H1 (cell line): Measurements from ENCODE around the gene PTPRR. TPM values are rescaled to one million over a fixed set of nuclear protein-coding genes. Genes with fewer than 3 reads are reported as not detected.

Experiments
- CTCF ChIA-PET: fragments of 300-600 bp; sonication (Branson Sonifier 250); formaldehyde crosslinking; loops from one replicate; lab custom pipeline; 2021; ENCODE audit not compliant: partially characterized antibody; lab: Charles Lee
- POLR2A ChIA-PET: fragments of 300-600 bp; sonication (Branson Sonifier 250); formaldehyde crosslinking; loops from one replicate; lab custom pipeline; 2021; ENCODE audit warnings: inconsistent platforms; ENCODE audit not compliant: partially characterized antibody; lab: Charles Lee
- DNase-seq, 2 experiments: peaks; one replicate each; pipeline versions ENCODE4 v3.0.0 to v3.0.0-alpha.2; 2010 to 2022; ENCODE audit warnings: low spot score in 2 of 2, low read depth in 1 of 2, mixed read lengths in 1 of 2
- FAIRE-seq: peaks from 2 replicates; lab custom pipeline; 2011; peaks lifted over from hg19 to GRCh38; lab: Jason Lieb, UNC
- H2AFZ ChIP-seq: 2 replicates; pipeline ENCODE4 v1.8.1; 2012; ENCODE audit warnings: low read length, inconsistent platforms
- H2AK5ac ChIP-seq: 2 replicates; pipeline ENCODE4 v1.6.1; 2013; ENCODE audit warnings: low read depth, low read length
- H2BK120ac ChIP-seq: replicated peaks from 2 replicates; pipeline ENCODE3; 2013; ENCODE audit warnings: low read depth, low read length, inconsistent platforms
- H2BK12ac ChIP-seq: 2 replicates; pipeline ENCODE4 v1.6.1; 2013; ENCODE audit warnings: low read depth, low read length
- H2BK15ac ChIP-seq: 2 replicates; pipeline ENCODE4 v1.6.1; 2013; ENCODE audit warnings: low read length
- H2BK20ac ChIP-seq: 2 replicates; pipeline ENCODE4 v1.6.1; 2013; ENCODE audit warnings: low read length
- H2BK5ac ChIP-seq: 2 replicates; pipeline ENCODE4 v1.6.1; 2013; ENCODE audit warnings: low read depth, low read length
- H3K14ac ChIP-seq: 2 replicates; pipeline ENCODE4 v1.6.1; 2013; ENCODE audit warnings: inconsistent platforms; ENCODE audit not compliant: insufficient read length
- H3K18ac ChIP-seq: 2 replicates; pipeline ENCODE4 v1.6.1; 2013; ENCODE audit warnings: low read length; ENCODE audit errors: extremely low read depth
- H3K23ac ChIP-seq: 2 replicates; pipeline ENCODE4 v1.6.1; 2013; ENCODE audit warnings: inconsistent platforms; ENCODE audit not compliant: insufficient read length
- H3K23me2 ChIP-seq: 2 replicates; pipeline ENCODE4 v1.6.1; 2013; ENCODE audit warnings: low read depth, low read length
- H3K27ac ChIP-seq: 2 replicates; pipeline ENCODE4 v1.6.1; 2011; ENCODE audit warnings: low read depth, low read length, inconsistent platforms
- H3K27me3 ChIP-seq, 4 experiments: replicated peaks in 1 of 4; 1 replicate in 1 of 4; 2 replicates in 3 of 4; pipeline versions ENCODE4 v1.6.1 to v1.8.1; 2011 to 2013; ENCODE audit warnings: low read length in 3 of 4, mild to moderate bottlenecking in 3 of 4, inconsistent platforms in 2 of 4, mixed read lengths in 2 of 4, moderate library complexity in 1 of 4; ENCODE audit not compliant: control insufficient read depth in 3 of 4, insufficient read depth in 3 of 4; ENCODE audit errors: extremely low read depth in 1 of 4
- H3K36me3 ChIP-seq, 4 experiments: 2 replicates each; pipeline versions ENCODE4 v1.6.1 to v1.8.1; 2011 to 2013; ENCODE audit warnings: mild to moderate bottlenecking in 4 of 4, low read length in 3 of 4, moderate library complexity in 2 of 4, control low read depth in 1 of 4, inconsistent platforms in 1 of 4; ENCODE audit not compliant: insufficient read depth in 4 of 4, control insufficient read depth in 2 of 4
- H3K4ac ChIP-seq: replicated peaks from 2 replicates; pipeline ENCODE3; 2013; ENCODE audit warnings: low read length, low read depth, mixed read lengths, inconsistent platforms; ENCODE audit not compliant: insufficient read length
- H3K4me1 ChIP-seq, 4 experiments: replicated peaks in 1 of 4; 1 replicate in 1 of 4; 2 replicates in 3 of 4; pipeline versions ENCODE4 v1.6.1 to v1.8.1; 2011 to 2013; ENCODE audit warnings: low read length in 3 of 4, inconsistent platforms in 2 of 4, mixed read lengths in 1 of 4; ENCODE audit not compliant: insufficient read depth in 4 of 4, control insufficient read depth in 3 of 4
- H3K4me2 ChIP-seq, 2 experiments: 2 replicates each; pipeline versions ENCODE4 v1.6.1 to v1.8.1; 2011 to 2013; ENCODE audit warnings: low read depth in 2 of 2, low read length in 2 of 2, control low read depth in 1 of 2, inconsistent platforms in 1 of 2, mild to moderate bottlenecking in 1 of 2; ENCODE audit not compliant: insufficient read depth in 1 of 2
- H3K4me3 ChIP-seq, 4 experiments: fragments of 200-600, 300-600 bp in 1 of 4; sonication (generic), shearing (Covaris generic), sonication (Bioruptor Twin) in 1 of 4; 2 replicates each; pipeline versions ENCODE4 v1.5.1 to v1.8.1; 2011 to 2016; ENCODE audit warnings: low read length in 4 of 4, low read depth in 3 of 4, control low read depth in 2 of 4, inconsistent platforms in 2 of 4, mild to moderate bottlenecking in 2 of 4, mixed read lengths in 1 of 4, moderate library complexity in 1 of 4; ENCODE audit not compliant: insufficient read depth in 2 of 4; ENCODE audit errors: extremely low read depth in 1 of 4
- H3K56ac ChIP-seq: replicated peaks from 2 replicates; pipeline ENCODE3; 2013; ENCODE audit warnings: low read depth, mild to moderate bottlenecking, mixed read lengths, low read length, inconsistent platforms; ENCODE audit not compliant: insufficient read length
- H3K79me1 ChIP-seq: 2 replicates; pipeline ENCODE4 v1.6.1; 2013; ENCODE audit warnings: low read depth, low read length, control low read depth
- H3K79me2 ChIP-seq, 2 experiments: 2 replicates each; pipeline versions ENCODE4 v1.6.1 to v1.8.1; 2012 to 2013; ENCODE audit warnings: low read length in 2 of 2, mild to moderate bottlenecking in 2 of 2, inconsistent platforms in 1 of 2; ENCODE audit not compliant: insufficient read depth in 2 of 2, control insufficient read depth in 1 of 2
- H3K9ac ChIP-seq, 4 experiments: replicated peaks in 1 of 4; 1 replicate in 1 of 4; 2 replicates in 3 of 4; pipeline versions ENCODE4 v1.6.1 to v1.8.1; 2011 to 2013; ENCODE audit warnings: low read depth in 3 of 4, low read length in 3 of 4, control low read depth in 2 of 4, mild to moderate bottlenecking in 2 of 4, moderate library complexity in 2 of 4, inconsistent platforms in 1 of 4; ENCODE audit errors: extremely low read depth in 1 of 4
- H3K9me3 ChIP-seq, 2 experiments: 2 replicates each; pipeline versions ENCODE4 v1.6.1 to v1.8.1; 2012 to 2013; ENCODE audit warnings: mild to moderate bottlenecking in 2 of 2, moderate library complexity in 2 of 2, control low read depth in 1 of 2, inconsistent platforms in 1 of 2, low read depth in 1 of 2, low read length in 1 of 2, mixed read lengths in 1 of 2; ENCODE audit not compliant: insufficient read depth in 2 of 2
- H4K20me1 ChIP-seq, 2 experiments: replicated peaks in 1 of 2; 2 replicates each; pipeline versions ENCODE3 to v1.8.1; 2011 to 2013; ENCODE audit warnings: inconsistent platforms in 2 of 2, low read length in 2 of 2, mild to moderate bottlenecking in 1 of 2; ENCODE audit not compliant: insufficient read depth in 2 of 2, control insufficient read depth in 1 of 2
- H4K5ac ChIP-seq: 2 replicates; pipeline ENCODE4 v1.6.1; 2013; ENCODE audit warnings: low read length, low read depth, mixed read lengths, inconsistent platforms; ENCODE audit not compliant: insufficient read length
- H4K8ac ChIP-seq: 2 replicates; pipeline ENCODE4 v1.8.0; 2013; ENCODE audit warnings: mild to moderate bottlenecking, moderate library complexity, low read length, inconsistent platforms; ENCODE audit not compliant: insufficient read depth; ENCODE audit errors: extremely low read depth
- H4K91ac ChIP-seq: replicated peaks from 2 replicates; pipeline ENCODE3; 2013; ENCODE audit warnings: low read length, mixed read lengths, inconsistent platforms; ENCODE audit not compliant: insufficient read length
- BCL11A ChIP-seq, 2 experiments: IDR thresholded peaks; one replicate each; pipeline ENCODE4 v1.6.1; 2011; ENCODE audit warnings: low read depth in 2 of 2, low read length in 2 of 2, mild to moderate bottlenecking in 2 of 2
- CHD1 ChIP-seq: IDR thresholded peaks from 2 replicates; pipeline ENCODE4 v1.6.1; 2012; ENCODE audit warnings: low read depth, low read length, improper control_type of control experiment
- EGR1 ChIP-seq: IDR thresholded peaks from 2 replicates; pipeline ENCODE4 v1.6.1; 2011; ENCODE audit warnings: low read depth, low read length, borderline replicate concordance
- FOSL1 ChIP-seq: IDR thresholded peaks from 2 replicates; pipeline ENCODE4 v1.6.1; 2011; ENCODE audit warnings: mild to moderate bottlenecking, low read depth, low read length, moderate library complexity; ENCODE audit not compliant: insufficient read depth
- HDAC6 ChIP-seq: IDR thresholded peaks from one replicate; pipeline ENCODE4 v1.7.1; 2012; ENCODE audit warnings: low read depth, mild to moderate bottlenecking, inconsistent platforms, low read length, moderate library complexity
- KDM1A ChIP-seq: fragments of 200-600, 300-600 bp; sonication (generic); IDR thresholded peaks from 2 replicates; pipeline ENCODE4 v1.7.1; 2016; ENCODE audit warnings: mild to moderate bottlenecking, low read length, borderline replicate concordance
- SP1 ChIP-seq: IDR thresholded peaks from 2 replicates; pipeline ENCODE4 v1.6.1; 2011; ENCODE audit warnings: low read depth, low read length
- WGBS, 2 experiments: shearing (Covaris generic) in 1 of 2; methylation state at CpG; one replicate each; pipeline versions ENCODE4 v1.1.6 to v1.1.7; 2013 to 2015; ENCODE audit warnings: low lambda C conversion rate in 2 of 2, mixed read lengths in 2 of 2, inconsistent platforms in 1 of 2, low coverage in 1 of 2, missing lambda C conversion rate in 1 of 2; ENCODE audit not compliant: insufficient replicate concordance in 2 of 2, insufficient coverage in 1 of 2, insufficient read length in 1 of 2; ENCODE audit errors: extremely low coverage in 1 of 2, missing lambda C conversion rate in 1 of 2; 5-methylcytosine and 5-hydroxymethylcytosine counted together
- polyA plus RNA-seq, 7 experiments: library from polyadenylated mRNA; depleted of rRNA in 3 of 7; stranded (reverse) in 5 of 7; unstranded in 2 of 7; fragments of >200 nt in 5 of 7; fragments of 200-250 nt in 2 of 7; gene quantifications; 1 replicate in 5 of 7; 2 replicates in 1 of 7; 4 replicates in 1 of 7; pipeline versions ENCODE4 v1.2.1 to v1.2.3, GENCODE V29; 2011 to 2013; ENCODE audit warnings: missing spikeins in 2 of 7, mixed read lengths in 2 of 7
- total RNA-seq: library from RNA; stranded (reverse); fragmentation: NEBNext Ultra II Directional; extraction: Animal tissue kit (Norgen Biotek cat#: 25700); gene quantifications from 2 replicates; pipeline ENCODE4 v1.2.1, GENCODE V29; 2021

PTPRR gene
- total and polyA plus RNA-seq, 2 of the 8 experiments (the other 6 are each of a cell fraction or from before 2014, with no cell fraction given): 0.07 to 0.35 TPM

- no peak for TF ChIP-seq CHD1
- no peak for TF ChIP-seq EGR1
- TF ChIP-seq KDM1A: no peak
- no peak for TF ChIP-seq SP1
- no peak for TF ChIP-seq HDAC6
- no peak for TF ChIP-seq BCL11A (IDR thresholded peaks at IDR 0.05; ENCODE audit: low read depth in 2 of 2, low read length in 2 of 2)
- no peak for TF ChIP-seq FOSL1
- no peak for DNase-seq
- H3K36me3 ChIP-seq: no peaks in the 10 kb centered on the region
- H3K18ac ChIP-seq: no peak overlapping the region
- H3K4me3 ChIP-seq: no peak overlapping the region
- H2BK20ac ChIP-seq: no peak overlapping the region
- no peaks in the 10 kb centered on the region for H3K27me3 ChIP-seq
- FAIRE-seq: no peak
- no peaks in the 10 kb centered on the region for H3K23me2 ChIP-seq
- H2BK15ac ChIP-seq: no peak overlapping the region
- H3K23ac ChIP-seq: no peak overlapping the region
- H3K4ac ChIP-seq: no peak overlapping the region
- H3K79me2 ChIP-seq: no peaks in the 10 kb centered on the region
- H3K79me1 ChIP-seq: no peaks in the 10 kb centered on the region
- H3K4me2 ChIP-seq: no peak overlapping the region
- no peak overlapping the region for H3K56ac ChIP-seq
- H2BK12ac ChIP-seq: no peak overlapping the region
- H2BK120ac ChIP-seq: no peak overlapping the region
- no peaks in the 10 kb centered on the region for H4K20me1 ChIP-seq
- no peak overlapping the region for H4K8ac ChIP-seq
- no peaks in the 10 kb centered on the region for H3K4me1 ChIP-seq
- no peak overlapping the region for H3K27ac ChIP-seq
- no peak overlapping the region for H2BK5ac ChIP-seq
- no peak overlapping the region for H3K9ac ChIP-seq
- no peak overlapping the region for H2AFZ ChIP-seq
- POLR2A ChIA-PET: no interaction called here
- H2AK5ac ChIP-seq: no peak overlapping the region
- no peak overlapping the region for H4K91ac ChIP-seq
- no peaks in the 10 kb centered on the region for H3K9me3 ChIP-seq
- 58% methylated on average over 3 of the region's 3 CpGs; no CpG with 5 or more reads in 1 of the 2 experiments for WGBS, 2 experiments
- H3K14ac ChIP-seq: no peak overlapping the region
- CTCF ChIA-PET: interaction anchor here (1.6 kb wide), 1 partner anchor 10 kb away, joined by 6 read pairs; no protein-coding TSS in a partner anchor
- H4K5ac ChIP-seq: no peak overlapping the region
Observed at GRCh38 chr12:70876952-70877351, 43.6 kb downstream of the PTPRR start.
